Measurements from ENCODE around the gene ADAMTS10. TPM values are rescaled to one million over a fixed set of nuclear protein-coding genes. Genes with fewer than 3 reads are reported as not detected.
A peak's percentile ranks its signal among the peaks of the same experiment; 100 is the strongest.

ADAMTS10 gene
- total RNA-seq, 1 donor from 2014 or later = 87.6 TPM

- Mint-ChIP-seq H3K4me1 (ENCODE audit: low read depth, unreplicated experiment) (peaks cover 7% of the 10 kb centered on the region), H3K27me3 (ENCODE audit: unreplicated experiment) (peaks cover 2% of the 10 kb centered on the region), H3K36me3 (ENCODE audit: unreplicated experiment) (peaks cover 5% of the 10 kb centered on the region), H3K4me3 (ENCODE audit: unreplicated experiment) (no peak overlapping the region), H3K9me3 (ENCODE audit: unreplicated experiment) (peaks cover 7% of the 10 kb centered on the region), H3K27ac (ENCODE audit: unreplicated experiment) (no peak overlapping the region)
- no peak for DNase-seq
- TF ChIP-seq CTCF (IDR thresholded peaks at IDR 0.05; ENCODE audit: partially characterized antibody, unreplicated experiment) = peak; percentile 54
Observed at GRCh38 chr19:8641908-8642547, 31.5 kb upstream of the ADAMTS10 start.

GRCh38 chr19:8641221-8641907, 30.8 kb upstream of the ADAMTS10 start:
- Mint-ChIP-seq H3K27me3 (ENCODE audit: unreplicated experiment) (peaks cover 2% of the 10 kb centered on the region), H3K9me3 (ENCODE audit: unreplicated experiment) (peaks cover 7% of the 10 kb centered on the region), H3K4me1 (ENCODE audit: low read depth, unreplicated experiment) (peaks cover 7% of the 10 kb centered on the region), H3K36me3 (ENCODE audit: unreplicated experiment) (peaks cover 5% of the 10 kb centered on the region), H3K4me3 (ENCODE audit: unreplicated experiment) (no peak overlapping the region), H3K27ac (ENCODE audit: unreplicated experiment) (no peak overlapping the region)
- no peak for TF ChIP-seq CTCF (IDR thresholded peaks at IDR 0.05; ENCODE audit: partially characterized antibody, unreplicated experiment)
- no peak for DNase-seq

- Mint-ChIP-seq H3K4me3 (ENCODE audit: unreplicated experiment) (no peak overlapping the region), H3K27me3 (ENCODE audit: unreplicated experiment) (peaks cover under 1% of the 10 kb centered on the region), H3K27ac (ENCODE audit: unreplicated experiment) (no peak overlapping the region), H3K9me3 (ENCODE audit: unreplicated experiment) (peaks cover 7% of the 10 kb centered on the region), H3K4me1 (ENCODE audit: low read depth, unreplicated experiment) (peaks cover 7% of the 10 kb centered on the region), H3K36me3 (ENCODE audit: unreplicated experiment) (peaks cover 5% of the 10 kb centered on the region)
- DNase-seq = no peak
- no peak for TF ChIP-seq CTCF (IDR thresholded peaks at IDR 0.05; ENCODE audit: partially characterized antibody, unreplicated experiment)
Observed at GRCh38 chr19:8640402-8641004, 30.0 kb upstream of the ADAMTS10 start.

- H3K27me3 Mint-ChIP-seq (ENCODE audit: unreplicated experiment) = no peaks in the 10 kb centered on the region
- H3K4me3 Mint-ChIP-seq (ENCODE audit: unreplicated experiment) = no peak overlapping the region
- peaks cover 7% of the 10 kb centered on the region for H3K9me3 Mint-ChIP-seq (ENCODE audit: unreplicated experiment)
- H3K4me1 Mint-ChIP-seq (ENCODE audit: low read depth, unreplicated experiment) = peaks cover 7% of the 10 kb centered on the region
- TF ChIP-seq CTCF (IDR thresholded peaks at IDR 0.05; ENCODE audit: partially characterized antibody, unreplicated experiment) = no peak
- peaks cover 5% of the 10 kb centered on the region for H3K36me3 Mint-ChIP-seq (ENCODE audit: unreplicated experiment)
- DNase-seq = no peak
- H3K27ac Mint-ChIP-seq (ENCODE audit: unreplicated experiment) = no peak overlapping the region
Observed at GRCh38 chr19:8639821-8640401, 29.4 kb upstream of the ADAMTS10 start.
